Activated CD4-positive, alpha-beta T cell treated with anti-CD3 and anti-CD28 coated beads, Interleukin-2, Interleukin-4, amounts not matched to agents 100 ng/mL and 50 ng/mL, durations not matched to agents 16 hours and 8 hours (primary cell): ENCODE data around the gene ABR.
"Not testable (repeated sequence)": the region's sequence is repeated elsewhere in the genome, so short reads cannot be mapped to it uniquely, and the experiment has no call there.

Experiments used
- DNase-seq: peaks from one replicate; pipeline ENCODE4 v3.0.0-alpha.2; 2020; ENCODE audit warnings: low spot score

Gene ABR

DNA sequence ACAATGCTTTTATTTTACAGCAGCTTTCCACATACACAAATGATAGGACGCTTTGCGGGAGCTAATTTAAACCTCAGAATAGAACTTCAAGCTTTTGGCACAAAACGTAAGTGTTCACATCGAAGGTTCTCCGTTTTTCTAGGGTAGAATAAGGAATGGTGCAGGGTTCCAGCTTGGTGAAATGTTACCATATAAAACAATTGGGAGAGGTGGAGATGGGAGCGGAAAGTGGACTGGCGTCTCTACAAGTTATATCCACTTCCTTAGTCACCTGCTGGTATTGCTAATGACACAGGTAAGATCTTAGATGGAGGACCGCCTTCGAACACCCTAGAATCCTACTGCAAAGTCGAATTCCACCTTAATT, 198.5 kb downstream of the ABR start:
- DNase-seq, result no peak

DNA sequence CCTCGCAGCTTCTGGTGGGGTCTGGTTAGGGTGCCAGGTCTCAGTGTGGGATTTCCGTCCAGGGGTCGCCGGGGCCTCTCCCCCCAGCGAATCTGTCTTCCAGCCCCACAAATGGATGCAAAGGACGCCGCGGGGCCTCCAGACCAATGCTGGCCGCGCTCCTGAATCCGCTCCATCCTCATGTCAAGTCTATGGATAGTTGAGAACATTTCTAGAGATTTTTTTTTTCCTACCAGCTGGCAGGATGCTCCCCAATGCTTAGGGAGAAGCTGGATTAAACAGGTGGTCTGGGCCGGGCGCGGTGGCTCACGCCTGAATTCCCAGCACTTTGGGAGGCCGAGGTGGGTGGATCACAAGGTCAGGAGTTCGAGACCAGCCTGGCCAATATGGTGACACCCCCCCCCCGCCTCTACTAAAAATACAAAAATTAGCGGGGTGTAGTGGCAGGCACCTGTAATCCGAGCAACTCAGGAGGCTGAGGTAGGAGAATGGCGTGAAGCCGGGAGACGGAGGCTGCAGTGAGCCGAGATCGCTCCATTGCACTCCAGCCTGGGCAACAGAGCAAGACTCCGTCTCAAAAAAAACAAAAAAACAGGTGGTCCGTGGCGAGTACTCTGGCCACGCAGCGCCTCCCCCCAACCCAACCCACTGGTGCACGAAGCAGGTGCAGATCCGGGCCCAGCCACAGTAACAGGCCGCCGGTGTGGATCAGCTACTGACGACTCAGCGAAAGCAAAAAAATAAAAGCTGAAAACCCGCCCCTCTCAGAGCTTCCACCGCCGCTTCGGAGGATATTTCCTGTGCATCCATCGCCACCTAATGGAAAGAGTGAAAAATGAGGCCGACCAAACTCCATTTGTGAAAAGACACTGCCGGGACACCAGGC, 199.1 kb downstream of the ABR start:
- DNase-seq, result peak; percentile 86

DNA sequence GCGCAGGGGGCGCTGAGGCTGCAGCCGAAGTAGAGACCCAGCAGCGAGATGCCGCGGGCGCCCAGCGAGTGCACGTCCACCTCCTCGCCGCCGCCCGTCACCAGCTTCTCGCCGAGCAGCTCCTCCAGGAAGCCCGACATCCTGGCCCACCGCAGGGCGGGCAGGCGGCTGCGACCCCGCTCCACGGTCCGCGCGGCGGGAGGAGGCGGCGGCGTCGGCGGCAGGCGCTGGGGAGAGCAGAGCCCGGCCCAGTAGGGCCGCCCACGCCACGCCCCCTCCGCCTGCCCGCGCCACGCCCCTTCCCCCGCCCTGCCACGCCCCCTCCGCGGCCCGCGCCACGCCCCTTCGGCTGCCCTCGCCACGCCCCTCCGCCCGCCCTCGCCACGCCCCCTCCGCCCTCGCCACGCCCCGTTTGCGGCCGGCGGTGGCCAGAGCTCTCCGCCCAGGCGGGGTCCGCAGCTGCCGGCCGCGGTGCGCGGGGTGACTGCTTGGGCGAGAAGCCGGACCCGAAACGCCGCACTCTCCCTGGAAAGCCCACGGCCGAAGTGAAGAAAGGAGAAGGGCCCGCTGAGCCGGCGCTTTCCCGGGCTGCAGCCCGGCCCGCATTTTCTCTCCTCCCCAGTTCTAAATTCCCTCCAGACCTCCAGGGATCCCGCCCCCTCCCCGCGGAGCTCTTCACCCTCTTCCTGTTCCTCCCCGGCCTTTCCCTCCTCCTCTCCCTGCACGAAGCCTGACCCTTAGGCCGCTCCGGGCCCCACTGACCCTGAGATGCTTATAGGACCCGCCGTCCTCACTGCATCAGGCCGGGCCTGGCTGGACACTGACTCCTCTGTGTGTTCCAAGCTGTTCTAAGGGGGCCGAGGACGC, 200.0 kb downstream of the ABR start, which contains the start of gene NXN:
Gene NXN, minus strand, starts transcription at position 238 of the 867 bp plus-strand sequence.
- DNase-seq, result peak; percentile 85

DNA sequence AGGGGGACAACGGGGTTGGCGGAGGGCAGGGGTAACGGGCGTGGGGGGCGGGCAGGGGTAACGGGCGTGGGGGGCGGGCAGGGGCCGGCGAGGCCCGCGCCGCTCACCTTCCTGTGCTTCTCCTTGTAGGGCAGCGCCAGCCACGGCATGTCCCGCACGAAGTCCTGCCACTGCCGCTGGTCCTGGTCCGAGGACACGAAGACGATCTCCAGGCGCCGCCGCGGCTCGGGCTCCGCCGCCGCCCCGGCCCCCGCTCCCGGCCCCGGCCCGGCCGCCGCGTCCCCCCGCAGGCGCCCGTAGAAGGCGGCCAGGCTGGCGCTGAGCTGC, 200.6 kb downstream of the ABR start:
- no peak for DNase-seq

DNA sequence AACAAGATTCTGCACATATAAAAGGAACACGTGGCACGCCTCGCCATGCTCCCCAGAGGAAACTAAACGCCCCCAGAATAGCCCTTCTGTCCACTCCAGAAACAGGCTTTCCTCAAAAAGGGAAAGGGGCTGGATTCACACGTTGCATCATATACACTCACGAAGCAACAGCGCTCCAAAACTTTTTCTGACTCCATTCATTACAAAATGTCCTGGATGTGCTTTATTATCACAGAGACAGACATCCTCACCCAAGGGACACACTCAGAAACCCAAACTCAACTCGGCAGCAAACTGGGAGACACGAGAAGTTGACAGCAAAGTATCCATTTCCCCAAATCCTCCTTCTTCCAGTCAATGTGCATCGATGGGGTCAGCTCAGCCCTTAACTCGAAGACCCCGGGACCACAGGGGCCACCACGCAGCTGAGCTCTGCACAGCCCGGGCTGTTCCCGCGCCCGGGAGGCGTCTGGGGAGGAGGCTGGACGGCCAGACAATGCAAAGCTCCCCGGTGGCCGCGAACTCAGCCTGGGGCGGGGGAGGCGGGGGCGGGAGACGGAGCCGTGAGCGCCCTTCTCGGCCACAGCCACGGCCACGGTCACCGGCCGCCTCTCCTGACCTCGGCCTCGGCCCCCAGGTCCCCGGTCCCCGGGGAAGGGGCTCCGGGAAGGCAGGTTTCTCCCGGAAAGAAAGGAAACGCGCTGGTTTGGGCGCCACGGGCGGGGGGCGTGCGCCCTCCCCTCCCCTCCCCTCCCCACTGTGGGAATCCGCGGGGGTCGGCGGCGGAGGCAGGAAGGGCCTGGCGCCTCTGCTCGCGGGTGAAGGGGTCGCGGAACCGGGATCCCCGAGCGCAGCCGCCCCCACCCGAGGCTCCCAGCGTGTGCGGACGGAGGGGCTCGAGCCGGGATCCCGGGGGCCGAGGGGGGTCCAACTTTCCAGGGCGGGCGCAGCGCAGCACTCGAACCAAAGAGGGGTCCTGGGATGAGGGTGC, 201.4 kb downstream of the ABR start:
- DNase-seq, result no peak

DNA sequence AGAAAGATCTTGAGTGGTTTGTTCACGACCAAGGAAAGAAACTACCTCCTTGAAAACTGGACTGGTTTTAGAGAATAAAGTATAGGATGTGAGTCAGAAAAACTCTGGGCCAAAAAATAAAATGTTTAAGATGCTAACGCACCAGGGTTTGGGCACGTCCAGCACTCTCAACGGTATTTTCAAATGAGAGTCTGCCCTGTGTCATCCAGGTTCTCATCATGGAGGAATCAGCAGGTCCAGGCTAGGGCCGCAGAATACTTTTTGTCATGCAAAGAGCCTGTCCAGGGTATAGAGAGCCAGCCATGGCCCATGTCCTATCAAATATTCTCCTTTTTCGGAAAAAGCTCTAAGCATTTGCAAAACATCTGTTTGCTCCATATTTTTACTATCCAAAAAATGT, 202.6 kb downstream of the ABR start:
- no peak for DNase-seq

DNA sequence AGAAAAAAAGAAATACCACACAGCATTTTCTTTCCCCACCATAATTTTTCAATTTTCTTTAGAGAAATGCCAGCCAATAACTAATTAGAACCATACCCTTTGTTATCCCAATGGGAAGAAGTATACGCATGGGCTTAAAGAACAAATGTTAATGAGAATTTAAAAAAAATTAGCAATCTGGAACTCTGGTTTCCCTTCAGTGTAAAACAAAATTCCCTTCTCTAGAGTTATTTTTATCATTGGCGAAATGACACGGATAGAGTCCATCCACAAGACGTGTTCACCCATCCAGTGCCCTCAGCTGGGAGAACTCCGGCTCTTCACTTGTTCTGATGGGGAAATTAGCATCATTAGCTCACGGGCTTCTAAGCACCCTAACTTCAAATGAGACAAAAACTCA, 203.5 kb downstream of the ABR start:
- DNase-seq, result no peak

DNA sequence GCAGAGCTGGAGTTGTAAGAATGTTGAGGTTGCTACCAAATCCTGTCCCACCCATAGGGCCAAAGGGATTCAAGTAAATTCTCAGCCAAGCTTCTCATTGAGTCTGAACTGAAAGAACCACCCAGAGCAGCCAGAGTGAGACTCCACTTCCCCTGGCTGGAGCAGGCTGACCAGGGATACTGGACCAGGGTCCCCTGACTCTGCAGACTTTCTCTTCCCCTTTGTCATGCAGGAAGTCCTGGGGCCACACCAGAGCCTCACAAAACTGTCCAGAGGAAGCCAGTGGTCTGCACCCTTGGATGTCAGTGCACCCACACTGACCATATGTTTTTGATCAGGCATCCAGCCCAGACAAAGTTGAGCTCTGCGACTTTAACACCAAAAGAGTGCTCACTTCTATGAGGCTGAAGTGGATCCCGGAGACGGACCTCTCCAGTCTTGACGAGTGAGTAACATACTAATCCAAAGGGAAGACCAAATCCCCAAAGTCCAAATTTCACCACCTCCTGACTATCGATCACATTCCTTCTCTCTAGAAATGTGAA, 204.3 kb downstream of the ABR start:
- DNase-seq, result no peak

DNA sequence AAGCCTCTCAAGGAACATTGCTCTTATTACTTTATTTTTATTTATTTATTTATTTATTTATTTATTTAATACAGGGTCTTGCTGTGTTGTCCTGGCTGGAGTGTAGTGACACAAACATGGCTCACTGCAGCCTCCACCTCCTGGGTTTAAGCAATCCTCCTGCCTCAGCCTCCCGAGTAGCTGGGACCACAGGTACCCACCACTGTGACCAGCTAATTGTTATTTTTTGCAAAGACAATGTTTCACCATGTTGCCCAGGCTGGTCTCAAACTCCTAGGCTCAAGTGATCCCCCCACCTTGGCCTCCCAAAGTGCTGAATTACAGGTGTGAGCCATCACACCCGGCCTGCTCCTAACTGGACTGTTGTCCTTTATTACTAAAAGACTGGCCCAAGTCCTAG, 205.0 kb downstream of the ABR start:
- not testable (repeated sequence) for DNase-seq

DNA sequence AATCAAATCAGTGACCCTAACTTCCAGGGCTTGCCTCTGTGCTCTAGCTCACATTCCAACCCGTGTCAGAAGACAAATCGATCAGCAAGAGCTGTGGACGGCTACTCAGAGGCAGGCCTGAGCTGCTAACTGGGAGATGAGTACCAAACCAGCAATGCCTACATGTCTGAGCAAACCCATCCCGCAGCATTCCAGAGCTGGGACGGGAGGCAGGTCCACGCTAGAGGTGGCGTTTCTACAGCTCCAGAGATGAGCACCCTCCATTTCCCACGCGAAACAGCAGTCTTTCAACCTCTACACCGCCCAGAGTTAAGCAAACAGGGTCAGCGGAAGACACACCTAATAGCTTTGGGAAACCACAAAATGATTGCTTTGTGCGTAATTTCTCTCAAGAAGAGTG, 206.7 kb downstream of the ABR start:
- no peak for DNase-seq

DNA sequence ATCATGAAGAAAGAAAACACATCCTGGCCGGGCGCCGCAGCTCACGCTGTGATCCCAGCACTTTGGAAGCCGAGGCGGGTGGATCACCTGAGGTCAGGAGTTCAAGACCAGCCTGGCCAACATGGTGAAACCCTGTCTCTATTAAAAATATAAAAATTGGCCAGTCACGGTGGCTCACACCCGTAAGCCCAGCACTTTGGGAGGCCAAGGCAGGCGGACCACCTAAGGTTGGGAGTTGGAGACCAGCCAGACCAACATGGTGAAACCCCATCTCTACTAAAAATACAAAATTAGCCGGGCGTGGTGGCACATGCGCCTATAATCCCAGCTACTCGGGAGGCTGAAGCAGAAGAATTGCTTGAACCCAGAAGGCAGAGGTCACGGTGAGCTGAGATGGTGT, 207.9 kb downstream of the ABR start:
- DNase-seq, result not testable (repeated sequence)

DNA sequence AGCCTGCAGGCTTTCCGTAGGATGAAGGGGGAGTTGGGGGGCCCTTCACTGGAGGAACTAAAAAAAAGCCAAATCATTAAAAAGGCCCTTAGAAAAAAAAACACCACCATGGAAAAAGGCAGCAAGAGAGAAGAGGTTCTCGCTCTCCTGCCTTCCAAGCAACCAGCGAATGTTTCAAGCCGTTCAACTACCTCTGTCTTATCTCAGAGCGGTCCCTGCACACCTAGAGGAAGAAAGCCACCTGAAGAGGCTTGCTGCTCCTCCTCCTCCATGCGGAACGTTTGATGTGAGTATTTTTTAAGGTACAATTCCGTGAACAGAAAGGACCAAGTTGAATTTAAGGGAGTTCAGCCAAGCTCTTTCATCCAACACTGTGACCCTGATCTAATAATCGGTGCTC, 209.4 kb downstream of the ABR start:
- no peak for DNase-seq

DNA sequence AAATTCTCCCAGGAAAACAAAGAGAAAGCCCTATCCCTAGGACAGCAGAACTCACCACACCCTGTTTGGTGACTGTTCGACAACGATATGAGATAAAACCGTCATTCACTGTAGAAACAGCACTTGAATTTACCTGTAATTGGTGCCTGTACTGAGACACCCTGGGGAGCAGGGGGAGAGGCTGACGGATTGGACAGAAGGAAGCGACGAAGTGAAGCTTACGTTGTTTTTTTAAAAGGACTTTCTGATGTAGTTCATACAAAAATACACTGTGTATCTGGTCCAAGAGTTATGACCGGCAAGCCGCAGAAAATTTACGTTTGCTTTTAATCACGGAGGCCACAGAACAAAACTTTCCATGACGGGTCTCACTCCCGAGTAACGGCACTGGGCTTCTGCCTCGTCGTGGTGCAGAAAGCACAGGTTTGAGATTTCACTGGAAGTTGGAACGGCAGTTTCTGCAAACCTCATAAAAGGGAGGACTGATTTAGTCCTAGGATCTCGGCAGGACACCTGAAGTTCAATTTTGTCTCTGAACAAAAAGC, 209.9 kb downstream of the ABR start:
- no peak for DNase-seq

DNA sequence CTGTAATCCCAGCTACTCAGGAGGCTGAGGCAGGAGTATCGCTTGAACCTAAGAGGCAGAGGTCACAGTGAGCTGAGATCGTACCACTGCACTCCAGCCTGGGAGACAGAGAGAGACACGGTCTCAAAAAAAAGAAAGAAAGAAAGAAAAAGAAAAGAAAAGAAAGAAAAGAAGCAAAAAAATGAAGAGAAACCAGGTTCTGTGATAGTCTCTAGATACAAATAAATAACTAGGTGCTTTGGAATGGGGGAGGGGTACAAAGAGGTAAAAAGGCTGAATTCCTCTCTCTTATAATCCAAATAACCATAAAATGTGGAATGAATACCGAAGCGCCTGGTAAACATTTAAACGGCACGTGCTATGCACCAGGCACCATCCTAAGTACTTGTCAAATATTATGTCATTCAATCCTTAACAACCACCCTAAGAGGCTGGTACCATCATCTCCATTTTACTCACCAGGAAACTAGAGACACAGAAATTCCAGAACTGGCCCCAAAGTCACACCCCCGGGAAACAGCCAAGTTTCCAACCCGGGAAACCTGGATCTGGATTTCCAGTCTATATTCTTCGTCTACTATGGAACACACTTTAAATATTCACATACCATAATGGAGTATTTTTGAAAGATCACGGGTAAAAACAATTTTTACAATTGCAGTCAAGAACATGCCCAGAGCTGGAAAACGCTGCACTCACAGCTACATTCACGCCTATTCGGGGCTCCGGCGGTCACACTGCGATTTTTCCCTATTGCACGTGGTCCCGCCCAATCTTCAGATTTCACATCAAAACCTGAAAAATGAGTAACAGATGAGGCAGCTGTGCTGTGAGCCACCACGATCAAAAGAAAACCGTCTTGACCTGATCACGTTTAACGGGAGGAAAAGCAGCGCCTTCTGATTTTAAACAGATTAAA, 210.7 kb downstream of the ABR start:
- DNase-seq, result no peak

DNA sequence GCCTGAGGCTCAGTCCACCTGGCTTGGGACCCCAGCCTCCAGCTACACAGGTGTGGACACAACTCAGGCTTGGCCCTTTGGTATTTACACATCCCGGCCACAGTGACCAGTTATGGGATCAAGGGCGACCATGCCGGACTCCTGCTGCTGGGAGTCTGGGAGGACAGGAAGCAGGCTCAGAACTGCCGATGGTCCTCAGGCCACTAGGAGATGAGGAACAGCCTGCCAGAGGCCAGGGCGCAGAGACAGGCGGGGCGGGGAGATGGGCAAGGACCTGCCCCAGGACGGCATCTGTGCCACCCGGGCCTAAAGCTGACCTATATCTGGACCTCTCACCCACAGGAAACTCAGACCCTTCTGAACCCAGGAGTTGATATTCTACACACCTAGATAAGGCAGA, 212.7 kb downstream of the ABR start:
- DNase-seq, result no peak

DNA sequence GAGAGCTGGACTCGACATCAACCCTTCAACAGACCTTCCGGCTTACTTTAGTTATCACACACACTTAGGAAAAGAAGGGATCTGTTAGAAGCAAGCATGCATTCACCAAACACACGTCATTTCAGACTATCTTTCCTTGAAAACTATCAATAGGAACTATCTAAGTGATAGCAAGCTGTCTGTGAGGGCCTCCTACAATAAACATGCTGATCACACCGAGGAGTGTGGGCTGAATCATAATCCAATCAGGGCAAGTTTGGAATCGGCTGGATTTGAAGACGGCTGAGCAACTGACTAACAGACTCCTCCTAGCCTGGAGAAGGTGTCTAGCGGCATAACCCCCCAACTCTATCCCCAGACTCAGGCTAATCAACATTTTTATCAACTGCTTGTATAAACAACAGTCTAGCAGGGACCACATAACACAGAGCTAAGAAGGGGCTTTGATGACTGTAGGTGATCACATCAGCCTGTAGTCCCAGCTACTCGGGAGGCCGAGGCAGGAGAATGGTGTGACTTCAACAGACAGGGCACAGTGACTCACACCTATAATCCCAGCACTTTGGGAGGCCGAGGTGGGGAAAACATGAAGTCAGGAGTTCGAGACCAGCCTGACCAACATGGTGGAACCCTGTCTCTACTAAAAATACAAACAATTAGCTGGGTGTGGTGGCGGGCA, 214.3 kb downstream of the ABR start:
- DNase-seq, result no peak

DNA sequence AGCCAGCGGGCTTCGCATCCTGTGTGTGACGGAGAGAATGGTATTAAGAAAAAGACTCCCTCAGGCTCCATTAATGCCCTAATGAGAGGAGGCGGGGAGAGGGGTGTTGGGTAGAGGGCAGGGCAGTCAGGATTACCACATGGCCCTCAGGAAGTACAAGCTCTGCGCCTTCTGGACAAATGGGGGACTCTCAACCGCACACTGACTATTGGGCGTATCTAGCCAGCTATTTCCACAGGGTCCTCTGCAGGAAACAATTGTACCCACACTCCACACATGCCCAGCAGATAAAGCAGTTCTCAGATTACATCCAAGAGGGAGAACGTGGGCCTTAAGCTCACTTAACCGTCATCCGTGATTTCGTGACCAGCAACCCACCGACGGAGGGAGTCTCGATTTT, 214.9 kb downstream of the ABR start:
- no peak for DNase-seq

DNA sequence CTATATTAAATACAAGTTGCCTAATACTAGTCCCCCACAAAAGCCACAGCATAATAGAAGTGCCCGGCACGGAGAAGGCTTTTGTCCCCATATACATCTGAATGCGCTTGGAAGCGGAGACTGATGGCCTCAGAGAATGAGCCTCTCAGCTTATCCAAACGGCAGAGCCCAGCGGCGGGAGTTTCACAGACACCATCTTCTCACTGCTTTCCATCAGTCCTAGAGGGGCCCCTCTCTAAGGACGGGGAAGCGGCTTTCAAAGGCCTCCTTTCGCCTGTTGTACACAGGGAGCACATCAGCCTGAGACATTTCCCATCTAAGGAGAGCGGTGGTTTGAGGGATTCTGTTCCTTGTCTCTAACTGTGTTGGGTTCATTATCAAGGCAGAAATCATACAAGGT, 217.1 kb downstream of the ABR start:
- DNase-seq, result no peak

DNA sequence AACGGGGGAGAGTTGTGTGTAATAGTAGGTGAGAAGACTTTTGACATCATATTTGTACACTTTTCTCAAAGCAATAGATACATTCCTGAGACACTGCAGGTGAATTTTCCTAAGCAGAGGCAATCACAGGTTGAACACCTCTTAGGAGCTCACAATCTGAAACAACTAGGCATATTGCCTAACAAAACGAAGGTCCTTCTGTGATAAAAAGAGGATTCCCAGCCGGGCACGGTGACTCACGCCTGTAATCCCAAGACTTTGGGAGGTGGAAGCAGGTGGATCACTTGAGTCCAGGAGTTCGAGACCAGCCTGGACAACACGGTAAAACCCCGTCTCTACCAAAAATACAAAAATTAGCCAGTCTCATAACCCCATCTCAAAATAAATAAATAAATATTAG, 217.6 kb downstream of the ABR start:
- no peak for DNase-seq
